ENCODE data around the gene TRAPPC10. TPM values are rescaled to one million over a fixed set of nuclear protein-coding genes. Genes with fewer than 3 reads are reported as not detected.

Gene TRAPPC10
- total RNA-seq, 1 experiment from 2014 or later = 28.8 TPM

- H3K9me3 Mint-ChIP-seq (ENCODE audit: low read depth, unreplicated experiment) = no peaks in the 10 kb centered on the region
- intact Hi-C loops (cut with micrococcal nuclease; ENCODE audit: unreplicated experiment) = no loop called here
- H3K27ac Mint-ChIP-seq (ENCODE audit: unreplicated experiment) = no peak overlapping the region
- H3K36me3 Mint-ChIP-seq (ENCODE audit: insufficient read depth, unreplicated experiment) = peaks cover 31% of the 10 kb centered on the region
- BruUV-seq (replicated peaks) = no TSS peak
- no peak for TF ChIP-seq CTCF (IDR thresholded peaks at IDR 0.05; ENCODE audit: unreplicated experiment)
- no peaks in the 10 kb centered on the region for H3K27me3 Mint-ChIP-seq (ENCODE audit: unreplicated experiment)
- no peaks in the 10 kb centered on the region for H3K4me1 Mint-ChIP-seq (ENCODE audit: low read depth, unreplicated experiment)
- CTCF ChIA-PET = no interaction called here
- no peak for DNase-seq
- H3K4me3 Mint-ChIP-seq (ENCODE audit: low read depth, unreplicated experiment) = no peak overlapping the region
Observed at GRCh38 chr21:43971201-43971991, 40.7 kb upstream of the TRAPPC10 start.

- no peak for TF ChIP-seq CTCF (IDR thresholded peaks at IDR 0.05; ENCODE audit: unreplicated experiment)
- BruUV-seq (replicated peaks) = no TSS peak
- CTCF ChIA-PET = no interaction called here
- Mint-ChIP-seq H3K4me3 (ENCODE audit: low read depth, unreplicated experiment) (no peak overlapping the region), H3K4me1 (ENCODE audit: low read depth, unreplicated experiment) (no peaks in the 10 kb centered on the region), H3K27ac (ENCODE audit: unreplicated experiment) (no peak overlapping the region), H3K36me3 (ENCODE audit: insufficient read depth, unreplicated experiment) (peaks cover 31% of the 10 kb centered on the region), H3K27me3 (ENCODE audit: unreplicated experiment) (no peaks in the 10 kb centered on the region), H3K9me3 (ENCODE audit: low read depth, unreplicated experiment) (no peaks in the 10 kb centered on the region)
- intact Hi-C loops (cut with micrococcal nuclease; ENCODE audit: unreplicated experiment) = no loop called here
- no peak for DNase-seq
Observed at GRCh38 chr21:43971992-43972255, 40.2 kb upstream of the TRAPPC10 start.

GRCh38 chr21:43972850-43973633 lies 39.1 kb upstream of the TRAPPC10 start:
- no peak for DNase-seq
- no peaks in the 10 kb centered on the region for H3K27me3 Mint-ChIP-seq (ENCODE audit: unreplicated experiment)
- H3K4me1 Mint-ChIP-seq (ENCODE audit: low read depth, unreplicated experiment) = no peaks in the 10 kb centered on the region
- no peak overlapping the region for H3K4me3 Mint-ChIP-seq (ENCODE audit: low read depth, unreplicated experiment)
- peaks cover 34% of the 10 kb centered on the region for H3K36me3 Mint-ChIP-seq (ENCODE audit: insufficient read depth, unreplicated experiment)
- no peak overlapping the region for H3K27ac Mint-ChIP-seq (ENCODE audit: unreplicated experiment)
- CTCF ChIA-PET = no interaction called here
- intact Hi-C loops (cut with micrococcal nuclease; ENCODE audit: unreplicated experiment) = no loop called here
- no peak for TF ChIP-seq CTCF (IDR thresholded peaks at IDR 0.05; ENCODE audit: unreplicated experiment)
- no peaks in the 10 kb centered on the region for H3K9me3 Mint-ChIP-seq (ENCODE audit: low read depth, unreplicated experiment)
- no TSS peak for BruUV-seq (replicated peaks)

GRCh38 chr21:43973634-43973955 lies 38.5 kb upstream of the TRAPPC10 start:
- peaks cover 34% of the 10 kb centered on the region for H3K36me3 Mint-ChIP-seq (ENCODE audit: insufficient read depth, unreplicated experiment)
- no peak overlapping the region for H3K4me3 Mint-ChIP-seq (ENCODE audit: low read depth, unreplicated experiment)
- no peaks in the 10 kb centered on the region for H3K27me3 Mint-ChIP-seq (ENCODE audit: unreplicated experiment)
- CTCF ChIA-PET = no interaction called here
- intact Hi-C loops (cut with micrococcal nuclease; ENCODE audit: unreplicated experiment) = no loop called here
- no peaks in the 10 kb centered on the region for H3K4me1 Mint-ChIP-seq (ENCODE audit: low read depth, unreplicated experiment)
- no peak for DNase-seq
- H3K9me3 Mint-ChIP-seq (ENCODE audit: low read depth, unreplicated experiment) = no peaks in the 10 kb centered on the region
- no TSS peak for BruUV-seq (replicated peaks)
- TF ChIP-seq CTCF (IDR thresholded peaks at IDR 0.05; ENCODE audit: unreplicated experiment) = no peak
- no peak overlapping the region for H3K27ac Mint-ChIP-seq (ENCODE audit: unreplicated experiment)

Measured in Calu3 (cell line).